Hepatocyte (in vitro differentiated cells): Measurements from ENCODE around the gene GNPTG.

Experiments used
- EZH2phosphoT487 ChIP-seq: fragments of 200-600 bp; sonication (generic); IDR thresholded peaks from one replicate; pipeline ENCODE4 v1.6.1; 2018; ENCODE audit warnings: antibody characterized with exemption, mild to moderate bottlenecking, low read depth, moderate library complexity; ENCODE audit not compliant: unreplicated experiment, severe bottlenecking
- TF ChIP-seq, protein P1 (sequence below): fragments of 200-600 bp; sonication (generic); IDR thresholded peaks from 2 replicates; pipeline ENCODE4 v1.5.1; 2016; ENCODE audit warnings: antibody characterized with exemption, mild to moderate bottlenecking; ENCODE audit not compliant: poor library complexity

DNA sequence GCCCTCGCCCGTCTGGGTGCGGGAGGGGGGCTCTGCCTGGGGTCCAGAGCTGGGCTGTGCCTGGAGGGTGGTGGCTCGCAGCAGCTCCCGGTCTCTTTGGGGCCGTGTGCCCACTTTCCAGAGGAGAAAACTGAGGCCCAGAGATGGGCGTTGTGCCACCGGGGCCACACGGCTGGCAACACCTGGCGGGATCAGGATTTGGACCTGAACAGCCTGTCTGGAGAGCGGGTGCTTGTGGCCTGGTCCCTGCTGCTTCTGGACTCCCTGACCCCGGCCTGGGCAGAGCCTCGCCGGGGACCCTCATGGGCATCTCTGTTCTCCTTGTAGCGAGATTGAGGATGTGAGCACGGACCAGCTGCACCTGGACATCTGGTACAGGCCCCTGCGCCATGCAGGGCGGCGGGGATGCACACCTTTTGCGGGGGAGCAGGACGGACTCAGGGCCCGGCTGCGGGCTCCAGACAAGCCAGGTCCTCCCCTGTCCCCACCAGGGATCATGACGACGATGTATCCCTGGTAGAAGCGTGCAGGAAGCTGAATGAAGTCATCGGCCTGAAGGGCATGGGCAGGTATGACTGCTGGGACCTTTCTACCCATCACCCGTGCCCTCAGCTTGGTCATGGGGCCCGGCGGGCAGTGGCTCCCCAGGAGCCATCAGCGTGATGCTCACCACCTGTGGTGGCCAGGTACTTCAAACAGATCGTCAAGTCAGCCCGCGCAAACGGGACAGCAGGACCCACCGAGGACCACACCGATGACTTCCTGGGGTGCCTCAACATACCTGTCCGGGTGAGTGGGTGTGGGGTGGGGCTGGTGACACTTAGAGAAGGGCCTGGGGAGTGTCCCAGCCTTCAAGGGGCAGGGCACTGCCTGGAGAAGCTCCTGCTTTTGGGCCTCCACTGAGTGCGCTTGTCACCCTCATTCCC lies 10.0 kb upstream of the GNPTG start:
- TF ChIP-seq, protein P1, sequence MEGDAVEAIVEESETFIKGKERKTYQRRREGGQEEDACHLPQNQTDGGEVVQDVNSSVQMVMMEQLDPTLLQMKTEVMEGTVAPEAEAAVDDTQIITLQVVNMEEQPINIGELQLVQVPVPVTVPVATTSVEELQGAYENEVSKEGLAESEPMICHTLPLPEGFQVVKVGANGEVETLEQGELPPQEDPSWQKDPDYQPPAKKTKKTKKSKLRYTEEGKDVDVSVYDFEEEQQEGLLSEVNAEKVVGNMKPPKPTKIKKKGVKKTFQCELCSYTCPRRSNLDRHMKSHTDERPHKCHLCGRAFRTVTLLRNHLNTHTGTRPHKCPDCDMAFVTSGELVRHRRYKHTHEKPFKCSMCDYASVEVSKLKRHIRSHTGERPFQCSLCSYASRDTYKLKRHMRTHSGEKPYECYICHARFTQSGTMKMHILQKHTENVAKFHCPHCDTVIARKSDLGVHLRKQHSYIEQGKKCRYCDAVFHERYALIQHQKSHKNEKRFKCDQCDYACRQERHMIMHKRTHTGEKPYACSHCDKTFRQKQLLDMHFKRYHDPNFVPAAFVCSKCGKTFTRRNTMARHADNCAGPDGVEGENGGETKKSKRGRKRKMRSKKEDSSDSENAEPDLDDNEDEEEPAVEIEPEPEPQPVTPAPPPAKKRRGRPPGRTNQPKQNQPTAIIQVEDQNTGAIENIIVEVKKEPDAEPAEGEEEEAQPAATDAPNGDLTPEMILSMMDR: no peak
- TF ChIP-seq EZH2phosphoT487: no peak
